ENCODE data around the gene ARMH3.

DNA sequence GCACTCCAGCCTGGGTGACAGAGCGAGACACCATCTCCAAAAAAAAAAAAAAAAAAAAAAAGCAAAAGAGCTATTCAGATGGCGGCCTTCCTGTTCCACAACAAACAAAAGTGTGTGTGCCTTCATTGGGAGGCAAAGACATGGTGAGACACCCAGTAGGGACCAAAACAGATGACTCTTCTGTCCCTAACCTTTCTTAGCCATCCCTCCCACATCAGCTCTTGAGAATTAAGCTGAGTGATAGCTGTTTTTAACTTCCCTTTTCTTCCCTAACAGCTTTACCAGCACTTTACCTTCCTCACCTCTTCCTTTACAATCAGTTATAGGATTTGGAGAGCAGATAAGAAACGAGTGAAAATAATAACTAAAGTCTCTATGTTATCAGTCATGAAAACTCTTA, 48.2 kb downstream of the ARMH3 start:
- TF ChIP-seq, protein P1, sequence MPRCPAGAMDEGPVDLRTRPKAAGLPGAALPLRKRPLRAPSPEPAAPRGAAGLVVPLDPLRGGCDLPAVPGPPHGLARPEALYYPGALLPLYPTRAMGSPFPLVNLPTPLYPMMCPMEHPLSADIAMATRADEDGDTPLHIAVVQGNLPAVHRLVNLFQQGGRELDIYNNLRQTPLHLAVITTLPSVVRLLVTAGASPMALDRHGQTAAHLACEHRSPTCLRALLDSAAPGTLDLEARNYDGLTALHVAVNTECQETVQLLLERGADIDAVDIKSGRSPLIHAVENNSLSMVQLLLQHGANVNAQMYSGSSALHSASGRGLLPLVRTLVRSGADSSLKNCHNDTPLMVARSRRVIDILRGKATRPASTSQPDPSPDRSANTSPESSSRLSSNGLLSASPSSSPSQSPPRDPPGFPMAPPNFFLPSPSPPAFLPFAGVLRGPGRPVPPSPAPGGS (IDR thresholded peaks at IDR 0.05; ENCODE audit: borderline replicate concordance, insufficient read depth, low read depth, low read length, poor library complexity, severe bottlenecking), result no peak
- TF ChIP-seq, protein P2, sequence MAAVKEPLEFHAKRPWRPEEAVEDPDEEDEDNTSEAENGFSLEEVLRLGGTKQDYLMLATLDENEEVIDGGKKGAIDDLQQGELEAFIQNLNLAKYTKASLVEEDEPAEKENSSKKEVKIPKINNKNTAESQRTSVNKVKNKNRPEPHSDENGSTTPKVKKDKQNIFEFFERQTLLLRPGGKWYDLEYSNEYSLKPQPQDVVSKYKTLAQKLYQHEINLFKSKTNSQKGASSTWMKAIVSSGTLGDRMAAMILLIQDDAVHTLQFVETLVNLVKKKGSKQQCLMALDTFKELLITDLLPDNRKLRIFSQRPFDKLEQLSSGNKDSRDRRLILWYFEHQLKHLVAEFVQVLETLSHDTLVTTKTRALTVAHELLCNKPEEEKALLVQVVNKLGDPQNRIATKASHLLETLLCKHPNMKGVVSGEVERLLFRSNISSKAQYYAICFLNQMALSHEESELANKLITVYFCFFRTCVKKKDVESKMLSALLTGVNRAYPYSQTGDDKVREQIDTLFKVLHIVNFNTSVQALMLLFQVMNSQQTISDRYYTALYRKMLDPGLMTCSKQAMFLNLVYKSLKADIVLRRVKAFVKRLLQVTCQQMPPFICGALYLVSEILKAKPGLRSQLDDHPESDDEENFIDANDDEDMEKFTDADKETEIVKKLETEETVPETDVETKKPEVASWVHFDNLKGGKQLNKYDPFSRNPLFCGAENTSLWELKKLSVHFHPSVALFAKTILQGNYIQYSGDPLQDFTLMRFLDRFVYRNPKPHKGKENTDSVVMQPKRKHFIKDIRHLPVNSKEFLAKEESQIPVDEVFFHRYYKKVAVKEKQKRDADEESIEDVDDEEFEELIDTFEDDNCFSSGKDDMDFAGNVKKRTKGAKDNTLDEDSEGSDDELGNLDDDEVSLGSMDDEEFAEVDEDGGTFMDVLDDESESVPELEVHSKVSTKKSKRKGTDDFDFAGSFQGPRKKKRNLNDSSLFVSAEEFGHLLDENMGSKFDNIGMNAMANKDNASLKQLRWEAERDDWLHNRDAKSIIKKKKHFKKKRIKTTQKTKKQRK (IDR thresholded peaks at IDR 0.05; ENCODE audit: low read depth, low read length), result no peak
- TF ChIP-seq SUZ12 (IDR thresholded peaks at IDR 0.05; ENCODE audit: unreplicated experiment), result no peak
- TF ChIP-seq POLR2A (IDR thresholded peaks at IDR 0.05; ENCODE audit: low read depth, low read length), result no peak
- TF ChIP-seq YY1 (IDR thresholded peaks at IDR 0.05; ENCODE audit: low read depth, low read length), result no peak
- TF ChIP-seq, protein P3, sequence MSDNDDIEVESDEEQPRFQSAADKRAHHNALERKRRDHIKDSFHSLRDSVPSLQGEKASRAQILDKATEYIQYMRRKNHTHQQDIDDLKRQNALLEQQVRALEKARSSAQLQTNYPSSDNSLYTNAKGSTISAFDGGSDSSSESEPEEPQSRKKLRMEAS (IDR thresholded peaks at IDR 0.05; ENCODE audit: low read depth, low read length), result no peak
